Prostate gland (tissue), 2 donors: Measurements from ENCODE around the gene TBATA.

Experiments used
- POLR2A ChIP-seq: fragments of 450-650 bp; IDR thresholded peaks from one replicate; pipeline ENCODE4 v1.6.1; 2016; ENCODE audit warnings: antibody characterized with exemption, mild to moderate bottlenecking
- POLR2AphosphoS5 ChIP-seq: sonication (generic); formaldehyde crosslinking; IDR thresholded peaks from one replicate; pipeline ENCODE4 v1.6.1; 2017; ENCODE audit warnings: antibody characterized with exemption
- TF ChIP-seq, protein P1 (sequence below), 4 experiments: fragments of 200-600 bp in 2 of 4; fragments of 450-650 bp in 2 of 4; sonication (generic) in 2 of 4; IDR thresholded peaks; 1 replicate in 3 of 4; 2 replicates in 1 of 4; pipeline ENCODE4 v1.5.1; 2016 to 2019; ENCODE audit warnings: antibody characterized with exemption in 4 of 4, mild to moderate bottlenecking in 2 of 4, moderate library complexity in 2 of 4

DNA sequence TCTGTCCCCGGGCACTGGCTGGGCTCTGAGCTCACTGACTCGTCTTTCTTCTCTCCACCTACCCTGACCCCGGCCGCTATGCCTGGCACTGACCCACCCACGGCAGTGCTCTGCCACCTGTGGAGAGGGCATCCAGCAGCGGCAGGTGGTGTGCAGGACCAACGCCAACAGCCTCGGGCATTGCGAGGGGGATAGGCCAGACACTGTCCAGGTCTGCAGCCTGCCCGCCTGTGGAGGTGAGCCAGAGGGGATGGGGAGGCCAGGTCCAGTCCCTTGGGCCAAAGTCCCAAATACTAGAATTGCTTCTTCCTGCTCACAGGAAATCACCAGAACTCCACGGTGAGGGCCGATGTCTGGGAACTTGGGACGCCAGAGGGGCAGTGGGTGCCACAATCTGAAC is 27.3 kb downstream of the TBATA start:
- TF ChIP-seq, protein P1, sequence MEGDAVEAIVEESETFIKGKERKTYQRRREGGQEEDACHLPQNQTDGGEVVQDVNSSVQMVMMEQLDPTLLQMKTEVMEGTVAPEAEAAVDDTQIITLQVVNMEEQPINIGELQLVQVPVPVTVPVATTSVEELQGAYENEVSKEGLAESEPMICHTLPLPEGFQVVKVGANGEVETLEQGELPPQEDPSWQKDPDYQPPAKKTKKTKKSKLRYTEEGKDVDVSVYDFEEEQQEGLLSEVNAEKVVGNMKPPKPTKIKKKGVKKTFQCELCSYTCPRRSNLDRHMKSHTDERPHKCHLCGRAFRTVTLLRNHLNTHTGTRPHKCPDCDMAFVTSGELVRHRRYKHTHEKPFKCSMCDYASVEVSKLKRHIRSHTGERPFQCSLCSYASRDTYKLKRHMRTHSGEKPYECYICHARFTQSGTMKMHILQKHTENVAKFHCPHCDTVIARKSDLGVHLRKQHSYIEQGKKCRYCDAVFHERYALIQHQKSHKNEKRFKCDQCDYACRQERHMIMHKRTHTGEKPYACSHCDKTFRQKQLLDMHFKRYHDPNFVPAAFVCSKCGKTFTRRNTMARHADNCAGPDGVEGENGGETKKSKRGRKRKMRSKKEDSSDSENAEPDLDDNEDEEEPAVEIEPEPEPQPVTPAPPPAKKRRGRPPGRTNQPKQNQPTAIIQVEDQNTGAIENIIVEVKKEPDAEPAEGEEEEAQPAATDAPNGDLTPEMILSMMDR (IDR thresholded peaks at IDR 0.05) = no peak
- no peak for TF ChIP-seq POLR2A
- no peak for TF ChIP-seq POLR2AphosphoS5
